HG03039 (cell line): ENCODE data around the gene ARIH2.

Experiments
- ATAC-seq: cut with Tn5 transposase; IDR thresholded peaks from one replicate; pipeline ENCODE4 v1.9.1; 2021; ENCODE audit warnings: mild to moderate bottlenecking, moderate library complexity; ENCODE audit not compliant: unreplicated experiment

Gene ARIH2

GRCh38 chr3:48928679-48929078 lies 10.0 kb downstream of the ARIH2 start:
- no peak for ATAC-seq

- ATAC-seq = no peak
These were observed 10.9 kb downstream of the ARIH2 start for GRCh38 chr3:48929358-48930035.

- no peak for ATAC-seq
These were observed 11.9 kb downstream of the ARIH2 start for GRCh38 chr3:48930590-48930989.

GRCh38 chr3:48931944-48932580 lies 13.4 kb downstream of the ARIH2 start:
- no peak for ATAC-seq

- no peak for ATAC-seq
These were observed 15.8 kb downstream of the ARIH2 start for GRCh38 chr3:48934333-48934991.

GRCh38 chr3:48935530-48935929 lies 16.9 kb downstream of the ARIH2 start:
- no peak for ATAC-seq

GRCh38 chr3:48938156-48938555 lies 19.5 kb downstream of the ARIH2 start:
- no peak for ATAC-seq

GRCh38 chr3:48938689-48939088 lies 20.0 kb downstream of the ARIH2 start:
- ATAC-seq = no peak

GRCh38 chr3:48945432-48945831 lies 26.8 kb downstream of the ARIH2 start:
- ATAC-seq = no peak

GRCh38 chr3:48945891-48946549 lies 27.4 kb downstream of the ARIH2 start:
- ATAC-seq = no peak

- ATAC-seq = no peak
These were observed 30.7 kb downstream of the ARIH2 start for GRCh38 chr3:48949376-48949717.

- no peak for ATAC-seq
These were observed 31.4 kb downstream of the ARIH2 start for GRCh38 chr3:48950051-48950450.

- ATAC-seq = no peak
These were observed 33.1 kb downstream of the ARIH2 start for GRCh38 chr3:48951764-48952163.

GRCh38 chr3:48952510-48953118 lies 34.0 kb downstream of the ARIH2 start:
- ATAC-seq = no peak

- no peak for ATAC-seq
These were observed 38.5 kb downstream of the ARIH2 start for GRCh38 chr3:48957006-48957705.

- no peak for ATAC-seq
These were observed 42.3 kb downstream of the ARIH2 start for GRCh38 chr3:48960841-48961413.

GRCh38 chr3:48962340-48962739 lies 43.7 kb downstream of the ARIH2 start:
- ATAC-seq = no peak

- ATAC-seq = no peak
These were observed 44.3 kb downstream of the ARIH2 start for GRCh38 chr3:48962939-48963338.

GRCh38 chr3:48963591-48963990 lies 44.9 kb downstream of the ARIH2 start:
- ATAC-seq = no peak

GRCh38 chr3:48966367-48966766 lies 47.7 kb downstream of the ARIH2 start:
- no peak for ATAC-seq
